Middle frontal gyrus (tissue), 1 donor: Measurements from ENCODE around the gene ISLR.
A peak's percentile ranks its signal among the peaks of the same experiment; 100 is the strongest.
"Not testable (repeated sequence)": the region's sequence is repeated elsewhere in the genome, so short reads cannot be mapped to it uniquely, and the experiment has no call there.

Source experiments
- DNase-seq: peaks from one replicate; pipeline ENCODE4 v3.0.0-alpha.2; 2015; ENCODE audit warnings: low spot score; ENCODE audit errors: extremely low spot score

Gene ISLR

GRCh38 chr15:74136814-74137536 lies 36.5 kb upstream of the ISLR start:
- no peak for DNase-seq

GRCh38 chr15:74137537-74137894 lies 36.0 kb upstream of the ISLR start:
- DNase-seq: no peak

DNA sequence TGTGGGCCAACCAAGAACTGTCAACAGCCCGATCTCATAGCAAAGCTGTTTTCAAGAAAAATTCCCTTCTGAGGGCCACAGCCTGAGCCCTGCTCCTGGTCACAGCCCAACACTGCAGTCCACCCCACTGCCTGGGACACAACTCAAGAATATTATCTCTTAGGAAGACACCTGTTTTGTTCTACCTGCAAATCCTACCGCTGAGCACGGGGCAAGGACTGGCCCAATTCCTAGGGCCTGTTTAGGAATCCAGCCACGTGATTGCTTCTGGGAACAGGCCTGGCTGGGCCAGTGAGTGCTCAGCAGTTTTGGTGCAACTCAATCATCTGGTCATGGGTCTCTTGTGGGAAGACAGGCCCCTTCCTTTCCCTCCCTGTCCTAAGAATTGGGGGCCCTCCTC lies 34.9 kb upstream of the ISLR start:
- no peak for DNase-seq

DNA sequence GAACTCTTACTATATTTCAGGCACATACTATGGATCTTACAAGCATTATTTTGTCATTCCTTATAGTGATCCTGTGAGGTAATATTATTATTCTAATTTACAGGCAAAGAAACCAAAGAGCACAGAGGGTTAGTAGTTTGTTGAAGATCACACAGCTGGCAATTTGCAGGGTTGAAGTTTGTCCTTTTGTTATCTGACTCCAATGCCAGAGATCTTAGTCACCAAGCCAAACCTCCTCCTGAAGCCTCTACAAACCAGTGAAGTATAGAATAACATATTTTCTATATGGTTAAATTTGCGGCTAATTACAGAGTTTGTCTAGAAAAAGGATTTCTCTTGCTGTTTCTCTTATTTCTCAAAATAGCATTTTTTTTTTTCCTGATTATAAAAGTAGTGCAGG lies 31.9 kb upstream of the ISLR start:
- DNase-seq: no peak

DNA sequence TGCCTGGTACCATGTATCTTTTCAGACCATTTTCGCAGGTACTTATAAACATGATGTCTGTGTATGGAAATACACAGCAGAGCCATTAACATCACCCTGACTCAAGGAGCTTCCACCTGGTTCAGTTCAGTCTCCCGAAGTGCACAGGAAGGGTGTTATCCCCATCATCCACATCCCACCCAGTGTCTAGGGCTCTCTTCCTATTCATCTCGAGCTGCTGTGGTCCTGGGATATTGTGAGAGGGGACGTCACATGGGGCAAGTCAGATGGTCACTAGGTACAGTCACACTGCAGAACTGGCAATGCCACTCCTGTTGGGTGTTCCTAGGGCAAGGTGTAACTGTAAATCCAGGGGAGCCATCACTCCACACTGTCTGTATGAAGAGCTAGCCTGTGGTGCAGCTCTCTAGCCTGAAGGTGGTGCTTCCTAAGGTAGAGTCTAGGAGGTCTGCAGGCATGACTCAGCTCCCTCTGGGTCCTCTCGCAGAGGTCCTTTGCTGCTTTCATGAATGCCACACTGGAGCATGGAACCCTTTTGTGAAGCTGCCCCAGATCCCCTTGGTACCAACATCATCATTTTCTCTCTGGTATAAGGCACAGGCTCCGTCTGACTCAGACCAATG lies 29.2 kb upstream of the ISLR start:
- DNase-seq: no peak

DNA sequence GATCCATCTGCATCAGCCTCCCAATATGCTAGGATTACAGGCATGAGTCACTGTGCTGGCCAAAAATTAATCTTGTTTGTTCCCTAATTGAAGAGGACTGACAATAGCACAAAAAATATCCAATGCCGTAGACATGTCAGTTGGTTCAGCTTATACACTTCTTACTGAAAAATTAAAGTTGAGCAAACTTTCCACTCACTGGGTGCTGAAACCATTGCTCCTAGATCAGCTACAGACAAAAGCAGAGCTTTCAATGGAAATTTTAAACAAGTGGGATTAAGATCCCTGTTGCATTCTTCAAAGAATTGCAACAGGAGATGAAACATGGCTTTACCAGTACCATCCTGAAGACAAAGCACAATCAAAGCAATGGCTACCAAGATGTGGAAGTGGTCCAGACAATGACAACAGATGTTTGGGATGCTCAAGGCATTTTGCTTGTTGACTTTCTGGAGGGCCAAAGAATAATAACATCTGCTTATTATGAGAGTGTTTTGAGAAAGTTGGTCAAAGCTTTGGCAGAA lies 27.2 kb upstream of the ISLR start:
- no peak for DNase-seq

- no peak for DNase-seq
These were observed 26.5 kb upstream of the ISLR start for GRCh38 chr15:74147051-74147450.

DNA sequence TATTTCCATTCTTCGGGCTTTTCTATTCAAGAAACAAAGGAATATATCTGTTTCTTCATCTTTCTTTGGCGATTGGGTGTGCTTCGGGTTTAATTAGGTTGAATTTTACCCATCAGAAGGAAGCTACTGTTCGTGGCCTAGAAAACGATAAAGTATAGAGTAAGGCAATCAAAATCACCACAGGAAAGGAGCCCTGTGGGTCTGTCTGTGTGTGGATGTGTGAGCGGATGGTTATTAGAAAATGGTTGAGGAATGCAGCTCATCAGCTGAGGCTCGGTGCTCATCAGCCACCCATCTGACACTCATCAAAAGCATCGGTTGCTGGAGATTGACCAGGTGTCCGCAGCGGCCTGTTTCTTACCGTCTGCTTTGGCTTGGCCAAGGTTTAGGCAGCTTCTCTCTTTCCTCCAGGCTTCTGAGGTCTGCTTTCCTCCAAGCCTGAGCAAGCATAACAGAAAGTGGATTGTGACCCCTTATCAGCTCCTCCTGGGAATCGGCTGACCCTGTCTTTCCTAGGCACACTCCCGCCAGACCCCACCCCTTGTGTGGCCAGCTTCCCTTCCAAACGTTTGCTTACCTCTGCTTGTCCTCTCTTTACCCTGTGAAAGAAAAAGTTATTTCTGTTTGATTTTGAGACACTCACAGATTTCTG lies 17.6 kb upstream of the ISLR start:
- no peak for DNase-seq

DNA sequence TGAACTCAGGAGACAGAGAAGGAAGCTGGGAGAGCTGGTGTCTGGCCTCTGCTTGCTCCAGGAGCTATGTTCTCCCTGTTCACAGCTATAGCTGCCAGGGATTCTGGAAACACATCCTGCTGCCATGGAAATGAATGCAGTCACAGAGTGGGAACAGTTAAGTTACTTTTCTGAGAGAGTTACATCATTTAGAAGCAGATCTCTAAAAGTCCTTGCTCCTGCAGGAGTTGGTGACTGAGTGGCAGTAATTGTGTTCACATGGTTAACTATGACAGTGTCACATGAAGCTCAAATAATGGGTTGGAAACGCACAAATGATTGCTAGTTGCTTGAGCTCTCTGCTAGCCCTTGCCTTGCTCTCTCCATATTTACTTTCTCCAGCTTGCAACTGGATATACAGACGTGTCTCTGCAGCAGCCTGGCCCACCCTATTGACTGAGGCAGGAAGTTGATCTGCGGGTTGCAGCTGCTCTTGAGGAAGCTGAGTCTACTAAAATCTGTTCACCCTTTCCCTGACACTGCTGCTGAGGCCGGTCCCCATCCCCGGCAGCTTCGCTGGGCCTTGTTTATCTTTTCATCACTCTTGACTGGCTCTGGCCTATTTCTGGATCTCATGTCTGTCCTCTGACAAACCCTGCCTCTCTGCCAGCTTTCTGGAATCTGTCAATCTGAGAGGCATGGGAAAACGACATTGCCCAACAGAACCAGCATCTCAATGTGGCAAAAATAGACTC lies 16.7 kb upstream of the ISLR start:
- peak; percentile 39 for DNase-seq

GRCh38 chr15:74157868-74158827 lies 15.4 kb upstream of the ISLR start:
- no peak for DNase-seq

DNA sequence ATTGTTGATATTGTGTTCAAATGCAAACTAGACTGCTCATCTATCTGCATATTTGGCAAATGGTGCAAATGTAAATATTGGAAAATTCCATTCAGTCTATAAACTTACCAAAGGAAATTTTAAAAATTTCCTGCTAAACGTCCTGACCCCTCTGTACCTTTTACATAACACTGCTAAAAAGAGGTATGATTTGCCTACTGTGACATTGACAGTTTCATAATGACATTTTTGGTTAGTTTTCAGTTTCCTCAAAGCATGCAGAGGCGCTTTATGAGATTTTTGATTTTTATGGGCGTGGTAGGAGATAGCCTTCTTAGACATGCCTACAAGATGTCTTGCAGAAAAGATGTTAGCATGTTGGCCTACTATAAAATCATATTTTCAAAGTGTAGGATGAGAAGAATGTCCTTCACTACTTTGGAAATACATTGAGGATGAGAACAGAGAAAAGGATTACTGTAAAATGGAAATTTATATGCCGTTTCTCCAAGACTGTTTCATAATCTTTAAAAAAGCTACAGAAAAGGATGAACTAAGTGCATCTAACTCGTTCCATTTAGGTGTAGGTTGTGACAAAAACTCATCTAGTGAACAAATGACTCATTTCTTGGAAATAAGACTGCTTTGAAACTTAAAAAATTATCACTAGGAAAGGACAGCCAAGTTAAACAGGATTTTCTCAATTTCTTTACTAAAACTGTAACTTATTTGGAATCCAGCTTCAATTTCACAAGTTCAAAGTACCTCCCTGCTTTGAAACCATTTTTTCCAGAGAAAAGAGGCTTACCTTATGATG lies 14.5 kb upstream of the ISLR start:
- no peak for DNase-seq

DNA sequence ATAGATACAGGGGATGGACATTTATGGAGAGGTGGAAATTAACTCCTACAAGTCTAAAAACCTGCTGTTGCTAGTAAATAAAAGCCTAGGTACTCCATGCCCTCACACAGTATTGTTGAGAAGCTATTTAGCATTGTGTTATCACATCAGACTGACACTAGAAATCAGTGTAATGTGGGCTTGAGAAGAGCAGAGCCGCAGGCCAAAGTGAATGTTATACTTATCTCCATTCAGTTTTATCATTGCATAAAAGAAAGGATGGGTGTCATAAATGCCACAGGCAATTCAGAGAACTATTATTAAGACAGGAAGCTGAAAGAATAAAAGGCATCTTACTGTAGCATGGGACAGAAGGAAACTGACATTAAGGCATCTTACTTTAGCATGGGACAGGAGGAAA lies 13.7 kb upstream of the ISLR start:
- no peak for DNase-seq

GRCh38 chr15:74160390-74160789 lies 13.1 kb upstream of the ISLR start:
- DNase-seq: not testable (repeated sequence)

DNA sequence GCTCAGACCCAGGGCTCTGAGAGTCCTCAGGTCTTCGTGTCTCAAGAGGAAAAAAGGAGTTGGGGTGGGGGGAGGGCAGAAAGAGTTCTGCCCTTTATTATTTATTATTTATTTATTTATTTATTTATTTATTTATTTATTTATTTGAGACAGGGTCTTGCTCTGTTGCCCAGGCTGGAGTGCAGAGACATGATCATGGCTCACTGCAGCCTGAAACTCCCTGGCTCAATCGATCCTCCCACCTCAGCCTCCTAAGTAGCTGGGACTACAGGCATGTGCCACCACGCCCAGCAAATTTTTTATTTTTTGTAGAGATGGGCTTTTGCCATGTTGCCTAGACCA lies 11.3 kb upstream of the ISLR start:
- DNase-seq: not testable (repeated sequence)

DNA sequence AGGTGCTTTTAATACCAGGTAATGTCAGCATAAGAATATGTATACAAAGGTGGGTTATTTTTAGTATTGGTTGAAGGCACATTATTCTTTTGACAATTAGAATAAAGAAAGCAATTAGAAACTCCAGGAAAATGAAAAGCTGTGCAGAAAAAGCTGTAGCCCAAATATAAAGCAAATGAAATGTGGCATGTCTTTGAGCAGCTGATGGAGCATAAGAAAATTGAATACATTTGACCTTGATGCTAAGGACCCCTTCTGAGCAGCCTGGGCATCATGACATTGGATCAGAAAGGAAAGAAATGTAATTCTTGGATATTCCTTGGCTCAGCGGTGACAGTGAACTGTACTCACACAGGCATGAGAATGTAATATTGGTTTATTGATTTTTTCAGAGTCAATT lies 8.0 kb upstream of the ISLR start:
- DNase-seq: no peak

DNA sequence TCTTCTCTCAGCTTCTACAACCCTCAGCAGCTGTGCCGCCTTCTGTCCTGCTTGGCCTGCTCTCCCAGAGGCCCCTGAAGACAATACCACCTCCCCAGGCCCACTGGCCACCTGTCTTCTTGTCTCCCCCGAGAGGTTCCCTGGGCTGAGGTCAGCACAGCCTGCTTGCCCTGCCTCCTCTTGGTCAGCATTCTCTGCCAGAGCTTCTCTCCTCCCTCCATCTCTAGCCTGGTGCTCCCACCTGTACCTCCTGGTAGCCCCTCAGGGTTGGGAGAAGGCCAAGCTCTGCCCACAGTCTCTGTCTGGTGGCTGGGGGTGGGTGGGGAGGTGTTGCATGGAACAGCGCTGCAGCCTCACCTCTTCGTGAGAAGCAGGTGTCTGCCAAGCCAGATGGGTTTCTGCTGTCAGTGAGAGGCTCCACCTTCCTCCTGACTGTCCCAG lies 5.6 kb upstream of the ISLR start:
- no peak for DNase-seq

GRCh38 chr15:74168711-74169126 lies 4.8 kb upstream of the ISLR start:
- no peak for DNase-seq

DNA sequence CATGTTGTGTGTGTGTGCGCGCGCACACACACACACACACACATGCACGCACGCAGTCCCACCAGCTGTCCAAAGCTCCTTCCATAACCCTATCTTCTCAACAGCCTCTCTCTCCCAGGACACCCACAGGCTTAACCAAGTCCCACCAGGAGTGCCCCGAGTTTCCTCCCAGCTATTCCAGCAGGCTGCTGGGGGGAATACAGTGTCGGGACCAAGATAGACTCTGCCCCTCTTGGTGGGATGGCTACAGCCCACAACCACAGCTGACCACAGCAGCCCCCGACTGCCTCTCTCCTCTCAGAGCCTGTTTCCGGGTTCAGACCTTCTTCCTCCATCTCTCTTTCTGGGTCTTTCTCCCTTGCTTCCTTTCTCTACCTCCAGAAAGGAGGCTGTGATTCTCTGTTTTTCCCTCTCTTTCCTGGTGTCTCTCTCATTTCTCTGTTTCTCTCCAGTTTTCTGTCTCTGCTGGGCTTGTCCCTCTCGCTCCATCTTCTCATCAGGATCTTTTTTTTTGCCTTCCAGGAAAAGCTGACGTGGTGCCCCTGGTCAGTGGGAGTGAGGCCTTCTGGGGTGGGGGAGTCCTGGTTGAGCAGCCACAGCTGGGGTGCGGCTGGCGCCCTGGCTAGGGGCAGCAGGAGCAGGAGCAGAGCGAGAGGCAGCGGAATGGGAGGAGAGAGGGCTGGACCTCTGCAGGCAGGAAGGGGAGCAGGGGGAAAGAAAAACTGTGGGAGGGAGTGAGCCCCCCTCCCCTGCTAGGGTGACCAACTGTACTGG lies 3.3 kb upstream of the ISLR start:
- no peak for DNase-seq

- DNase-seq: no peak
These were observed 2.5 kb upstream of the ISLR start for GRCh38 chr15:74170875-74171578.
